Stimulated activated CD4-positive, alpha-beta T cell treated with anti-CD3 and anti-CD28 coated beads, Interleukin-4, amount 100 ng/mL, for 48 hours (primary cell): Measurements from ENCODE around the gene EIF4E2.

ENCODE experiments used
- DNase-seq, 2 donors: peaks; one replicate each; pipeline ENCODE4 v3.0.0-alpha.2; 2020; ENCODE audit warnings: low read depth in 2 of 2

The EIF4E2 gene

DNA sequence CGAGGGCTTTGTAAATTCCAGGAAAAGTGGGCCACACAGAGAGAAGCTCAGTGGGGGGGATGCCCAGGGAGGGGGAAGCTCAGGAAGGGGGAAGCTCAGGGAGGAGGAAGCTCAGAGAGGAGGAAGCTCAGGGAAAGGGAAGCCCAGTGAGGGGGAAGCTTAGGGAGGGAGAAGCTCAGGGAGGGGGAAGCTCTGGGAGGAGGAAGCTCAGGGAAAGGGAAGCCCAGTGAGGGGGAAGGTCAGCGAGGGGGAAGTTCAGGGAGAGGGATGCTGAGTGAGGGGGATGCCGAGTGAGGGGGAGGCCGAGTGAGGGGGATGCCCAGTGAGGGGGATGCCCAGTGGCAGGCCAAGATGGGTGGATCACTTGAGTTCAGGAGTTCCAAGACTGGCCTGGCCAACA is 11.8 kb upstream of the EIF4E2 start:
- DNase-seq = no peak

DNA sequence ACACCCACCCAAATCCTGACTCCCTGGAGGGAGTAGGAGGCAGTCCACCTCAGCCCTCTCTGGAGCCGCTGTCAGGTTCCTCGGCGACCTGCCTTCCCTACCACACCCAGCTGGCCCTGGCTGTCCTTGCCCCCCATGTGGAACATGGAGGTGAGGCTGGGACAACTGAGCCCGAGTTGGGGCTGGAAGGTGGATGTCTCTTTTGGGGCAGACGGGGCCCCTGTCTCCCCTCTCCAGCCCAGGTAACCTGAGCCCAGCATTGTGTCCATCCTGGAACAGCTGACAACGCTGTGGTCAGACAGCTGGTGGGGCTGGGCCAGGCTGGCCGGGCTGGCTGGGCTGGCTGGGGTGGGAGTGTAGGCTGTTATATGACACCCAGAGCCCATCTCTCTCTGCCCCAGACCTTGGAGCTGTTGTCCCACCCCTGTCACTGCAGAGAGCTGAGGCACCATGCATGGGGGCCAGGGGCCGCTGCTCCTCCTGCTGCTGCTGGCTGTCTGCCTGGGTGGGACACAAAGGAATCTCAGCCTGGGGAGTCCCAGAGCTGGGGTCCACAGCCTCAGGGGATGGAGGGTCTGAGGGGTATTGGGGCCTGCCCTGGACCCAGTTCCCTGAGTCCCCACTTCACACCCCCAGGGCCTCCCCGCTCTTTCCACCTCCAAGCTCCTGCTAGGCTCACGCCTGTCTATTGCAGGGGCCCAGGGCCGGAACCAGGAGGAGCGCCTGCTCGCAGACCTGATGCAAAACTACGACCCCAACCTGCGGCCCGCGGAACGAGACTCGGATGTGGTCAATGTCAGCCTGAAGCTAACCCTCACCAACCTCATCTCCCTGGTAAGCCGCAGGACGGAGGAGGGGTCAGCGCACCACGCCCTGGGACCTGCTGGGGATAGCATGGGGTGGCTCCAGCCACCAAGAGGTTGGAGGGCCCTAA is 10.9 kb upstream of the EIF4E2 start, which contains the start of gene CHRNG:
Gene CHRNG, plus strand, starts transcription at position 395 of the 934 bp plus-strand sequence. Its CDS starts 56 bp downstream, at position 451.
- no peak for DNase-seq

DNA sequence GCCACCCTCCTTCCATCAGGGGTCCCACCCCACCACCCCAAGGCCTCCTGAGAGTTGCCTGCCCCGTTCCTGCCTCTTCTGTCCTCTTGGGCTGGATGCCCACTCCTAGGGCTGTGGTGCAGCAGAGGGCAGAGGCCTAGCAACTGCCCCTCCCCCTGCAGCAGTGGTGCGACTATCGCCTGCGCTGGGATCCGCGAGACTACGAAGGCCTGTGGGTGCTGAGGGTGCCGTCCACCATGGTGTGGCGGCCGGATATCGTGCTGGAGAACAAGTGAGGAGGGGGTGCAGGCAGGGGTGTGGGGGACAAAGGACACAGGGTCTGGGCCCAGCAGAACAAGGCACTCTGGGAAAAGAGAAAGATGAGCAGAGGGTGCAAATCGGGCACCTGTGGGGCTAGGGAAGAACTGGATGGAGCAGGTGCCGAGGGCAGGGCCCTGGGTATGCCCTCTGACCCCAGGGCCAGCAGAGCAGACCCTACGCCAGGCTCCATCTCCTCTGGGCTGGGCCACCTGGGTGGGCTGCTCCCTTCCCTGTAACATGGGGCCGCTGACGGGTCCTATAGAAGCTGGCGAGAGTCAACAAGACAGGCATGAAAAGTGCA is 9.9 kb upstream of the EIF4E2 start:
- no peak for DNase-seq

DNA sequence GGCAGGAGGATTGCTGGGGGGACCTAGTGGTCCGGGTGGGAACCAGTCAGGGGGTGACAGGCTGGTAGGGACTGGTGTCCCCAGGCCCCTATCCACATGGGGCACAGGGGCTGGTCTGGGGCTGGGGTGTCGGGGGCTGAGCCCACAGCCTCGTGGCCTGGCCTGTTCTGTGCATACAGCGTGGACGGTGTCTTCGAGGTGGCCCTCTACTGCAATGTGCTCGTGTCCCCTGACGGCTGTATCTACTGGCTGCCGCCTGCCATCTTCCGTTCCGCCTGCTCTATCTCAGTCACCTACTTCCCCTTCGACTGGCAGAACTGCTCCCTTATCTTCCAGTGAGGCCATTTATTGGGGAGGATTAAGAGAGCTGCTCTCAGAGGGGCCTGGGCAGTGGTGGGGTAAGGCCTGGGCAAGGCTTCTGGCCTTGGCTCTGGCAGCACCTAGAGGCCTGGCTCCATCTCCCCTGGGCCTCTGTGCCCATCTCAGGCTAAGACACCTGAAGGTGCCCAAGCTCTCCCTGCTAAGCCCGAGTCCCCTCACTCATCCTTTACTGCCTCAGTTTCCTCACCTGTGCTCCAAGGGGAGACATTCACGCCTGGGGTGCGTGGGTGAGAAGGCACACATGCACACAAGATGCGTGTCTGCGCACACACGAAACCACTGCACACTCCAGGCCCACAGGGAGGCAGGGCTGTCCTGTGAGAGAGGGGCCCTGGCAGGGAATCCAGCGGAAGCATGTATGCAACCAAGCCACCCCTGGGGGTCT is 9.1 kb upstream of the EIF4E2 start:
- DNase-seq = no peak

DNA sequence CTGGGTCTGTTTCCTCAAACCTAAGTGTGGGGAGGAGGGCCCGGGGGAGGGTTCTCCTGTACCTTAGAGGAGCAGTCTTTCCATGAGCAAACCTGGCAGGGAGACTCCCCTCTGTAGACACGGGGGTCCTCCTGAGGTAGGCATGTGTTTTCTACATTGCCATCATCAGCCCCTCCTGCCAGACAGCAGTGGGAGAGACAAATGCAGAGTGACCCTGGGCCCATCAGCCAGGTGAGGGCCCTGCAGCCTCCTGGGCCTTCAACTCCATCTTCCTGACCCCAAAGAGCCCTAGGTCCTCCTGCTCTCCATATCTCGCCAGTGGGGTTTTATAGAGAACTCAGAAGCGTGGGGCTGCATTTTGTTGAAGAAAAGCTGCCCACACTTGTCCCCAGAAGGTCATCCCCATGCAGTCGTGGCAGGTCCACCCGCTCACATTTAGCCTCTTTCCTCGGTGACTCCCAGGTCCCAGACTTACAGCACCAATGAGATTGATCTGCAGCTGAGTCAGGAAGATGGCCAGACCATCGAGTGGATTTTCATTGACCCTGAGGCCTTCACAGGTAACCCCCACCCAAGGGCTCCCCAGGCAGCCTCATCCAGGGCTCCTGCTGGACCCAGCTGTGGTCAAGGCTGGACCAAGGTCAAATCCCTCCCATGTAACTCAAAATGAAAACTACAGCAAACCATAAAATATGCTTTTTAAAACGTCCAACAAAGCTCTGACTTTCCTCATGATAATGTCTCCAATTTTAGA is 8.4 kb upstream of the EIF4E2 start:
- no peak for DNase-seq

DNA sequence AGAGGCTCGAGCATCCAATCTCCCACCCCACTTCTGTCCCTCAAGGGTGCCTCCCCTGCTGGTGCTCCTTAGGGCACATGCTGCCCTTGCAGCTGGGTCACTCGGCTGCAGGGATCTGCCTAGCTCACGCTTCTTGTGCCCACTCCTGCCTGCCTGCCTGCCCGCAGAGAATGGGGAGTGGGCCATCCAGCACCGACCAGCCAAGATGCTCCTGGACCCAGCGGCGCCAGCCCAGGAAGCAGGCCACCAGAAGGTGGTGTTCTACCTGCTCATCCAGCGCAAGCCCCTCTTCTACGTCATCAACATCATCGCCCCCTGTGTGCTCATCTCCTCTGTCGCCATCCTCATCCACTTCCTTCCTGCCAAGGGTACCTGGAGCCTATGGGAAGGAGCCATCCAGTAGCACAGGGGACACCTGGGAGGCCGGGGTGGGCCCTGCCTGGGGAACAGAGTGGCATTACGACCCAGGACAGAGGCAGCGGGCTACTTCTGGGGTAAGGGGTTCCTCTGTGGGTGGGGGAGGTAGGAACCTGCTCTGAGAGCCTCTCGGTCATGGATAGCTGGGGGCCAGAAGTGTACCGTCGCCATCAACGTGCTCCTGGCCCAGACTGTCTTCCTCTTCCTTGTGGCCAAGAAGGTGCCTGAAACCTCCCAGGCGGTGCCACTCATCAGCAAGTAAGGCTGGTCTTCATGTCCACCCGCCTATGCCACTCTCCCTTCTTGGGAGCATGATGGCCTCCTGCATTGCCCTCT is 7.6 kb upstream of the EIF4E2 start:
- no peak for DNase-seq

DNA sequence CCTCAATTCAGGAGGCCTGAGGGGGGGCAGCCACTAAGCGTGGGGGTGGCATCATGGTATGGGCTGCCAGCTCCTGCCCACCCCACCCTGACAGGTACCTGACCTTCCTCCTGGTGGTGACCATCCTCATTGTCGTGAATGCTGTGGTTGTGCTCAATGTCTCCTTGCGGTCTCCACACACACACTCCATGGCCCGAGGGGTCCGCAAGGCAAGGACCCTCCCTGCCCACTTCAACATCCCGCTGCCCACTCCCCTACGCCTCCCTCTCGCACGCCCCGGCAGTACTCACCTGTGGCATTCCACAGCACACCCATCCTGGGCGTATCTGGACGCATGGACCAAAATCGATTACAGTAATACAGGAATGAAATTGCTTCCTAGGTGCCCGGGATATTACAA is 7.0 kb upstream of the EIF4E2 start:
- no peak for DNase-seq

DNA sequence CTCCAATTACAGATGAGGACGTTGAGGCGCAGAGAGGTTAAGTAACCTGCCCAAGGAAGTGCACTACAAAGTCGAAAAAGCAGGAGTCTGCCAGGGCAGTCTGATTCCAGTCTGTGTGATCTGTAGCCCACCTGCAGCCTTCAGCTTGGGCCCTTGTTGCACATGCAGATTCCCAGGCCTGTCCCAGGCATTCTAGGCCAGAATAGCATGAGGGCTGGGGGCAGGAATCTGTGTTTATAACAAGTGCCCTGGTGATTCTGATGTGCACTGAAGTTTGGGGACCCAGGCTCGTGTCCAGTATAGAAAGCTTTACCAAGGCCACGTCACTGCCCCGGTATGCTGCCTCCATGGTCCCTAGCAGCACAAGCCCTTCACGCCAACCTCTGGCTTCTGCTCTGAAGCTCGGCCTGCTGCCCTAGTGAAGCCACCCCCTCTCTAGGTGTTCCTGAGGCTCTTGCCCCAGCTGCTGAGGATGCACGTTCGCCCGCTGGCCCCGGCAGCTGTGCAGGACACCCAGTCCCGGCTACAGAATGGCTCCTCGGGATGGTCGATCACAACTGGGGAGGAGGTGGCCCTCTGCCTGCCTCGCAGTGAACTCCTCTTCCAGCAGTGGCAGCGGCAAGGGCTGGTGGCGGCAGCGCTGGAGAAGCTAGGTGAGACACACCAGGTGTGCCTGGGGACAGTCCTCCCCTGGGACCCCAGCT is 6.4 kb upstream of the EIF4E2 start:
- no peak for DNase-seq

DNA sequence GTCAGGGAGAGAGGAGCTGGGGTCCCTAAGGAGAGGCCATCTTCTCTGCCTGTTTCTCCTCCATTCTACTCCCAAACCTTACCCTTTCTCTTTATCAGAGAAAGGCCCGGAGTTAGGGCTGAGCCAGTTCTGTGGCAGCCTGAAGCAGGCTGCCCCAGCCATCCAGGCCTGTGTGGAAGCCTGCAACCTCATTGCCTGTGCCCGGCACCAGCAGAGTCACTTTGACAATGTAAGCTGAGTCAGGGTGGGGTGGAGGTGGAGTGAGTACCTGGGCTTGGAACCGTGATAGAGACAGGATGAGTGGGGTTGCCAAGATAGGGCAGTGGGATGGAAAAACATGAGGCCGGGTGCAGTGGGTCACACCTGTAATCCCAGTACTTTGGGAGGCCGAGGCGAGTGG is 5.8 kb upstream of the EIF4E2 start:
- DNase-seq = no peak

DNA sequence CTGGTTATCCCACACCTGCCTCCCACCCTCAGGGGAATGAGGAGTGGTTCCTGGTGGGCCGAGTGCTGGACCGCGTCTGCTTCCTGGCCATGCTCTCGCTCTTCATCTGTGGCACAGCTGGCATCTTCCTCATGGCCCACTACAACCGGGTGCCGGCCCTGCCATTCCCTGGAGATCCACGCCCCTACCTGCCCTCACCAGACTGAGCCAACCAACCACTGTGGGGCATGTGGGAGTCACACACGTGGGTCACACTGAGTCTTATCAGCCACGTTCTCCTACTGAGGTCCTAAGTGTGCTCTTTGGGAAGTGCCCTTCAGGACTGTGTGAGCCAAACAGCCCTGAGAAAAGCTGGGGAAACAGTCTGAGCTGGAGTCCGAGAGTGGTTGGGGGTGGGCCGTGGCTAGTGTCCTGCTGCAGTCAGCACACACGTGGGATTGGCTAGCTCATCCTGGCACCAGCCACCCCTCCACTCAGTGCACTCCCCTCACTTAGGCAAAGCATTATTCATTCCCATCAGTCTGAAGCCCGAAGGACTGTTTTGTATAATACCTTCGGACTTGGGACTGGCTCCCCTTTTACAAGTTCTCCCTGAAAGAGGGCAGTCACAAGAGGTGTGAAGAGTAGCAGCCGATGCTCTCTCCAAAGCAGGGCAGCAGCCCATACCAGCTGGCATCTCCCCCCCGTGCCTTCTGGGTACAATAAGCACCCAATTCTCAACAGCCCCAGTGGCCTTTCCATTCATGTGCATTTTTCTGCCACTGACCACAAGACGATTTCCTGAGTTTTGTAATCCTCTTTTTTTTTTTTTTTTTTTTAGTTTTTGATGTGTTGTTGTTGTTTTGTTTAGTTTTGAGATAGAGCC is 4.7 kb upstream of the EIF4E2 start:
- no peak for DNase-seq

DNA sequence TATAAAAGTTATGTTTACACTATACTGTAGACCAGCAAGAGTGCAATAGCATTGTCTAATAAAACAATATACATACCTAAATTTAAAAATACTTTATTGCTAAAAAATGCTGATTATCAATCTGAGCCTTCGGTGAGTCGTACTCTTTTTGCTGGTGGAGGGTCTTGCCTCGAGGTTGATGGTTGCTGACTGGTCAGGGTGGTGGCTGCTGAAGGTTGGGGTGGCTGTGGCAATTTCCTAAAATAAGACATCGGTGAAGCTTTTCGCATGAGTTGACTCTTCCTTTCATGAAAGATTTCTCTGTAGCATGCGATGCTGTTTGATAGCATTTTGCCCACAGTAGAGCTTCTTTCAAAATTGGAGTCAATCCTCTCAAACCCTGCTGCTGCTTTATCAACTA is 2.5 kb upstream of the EIF4E2 start:
- no peak for DNase-seq

DNA sequence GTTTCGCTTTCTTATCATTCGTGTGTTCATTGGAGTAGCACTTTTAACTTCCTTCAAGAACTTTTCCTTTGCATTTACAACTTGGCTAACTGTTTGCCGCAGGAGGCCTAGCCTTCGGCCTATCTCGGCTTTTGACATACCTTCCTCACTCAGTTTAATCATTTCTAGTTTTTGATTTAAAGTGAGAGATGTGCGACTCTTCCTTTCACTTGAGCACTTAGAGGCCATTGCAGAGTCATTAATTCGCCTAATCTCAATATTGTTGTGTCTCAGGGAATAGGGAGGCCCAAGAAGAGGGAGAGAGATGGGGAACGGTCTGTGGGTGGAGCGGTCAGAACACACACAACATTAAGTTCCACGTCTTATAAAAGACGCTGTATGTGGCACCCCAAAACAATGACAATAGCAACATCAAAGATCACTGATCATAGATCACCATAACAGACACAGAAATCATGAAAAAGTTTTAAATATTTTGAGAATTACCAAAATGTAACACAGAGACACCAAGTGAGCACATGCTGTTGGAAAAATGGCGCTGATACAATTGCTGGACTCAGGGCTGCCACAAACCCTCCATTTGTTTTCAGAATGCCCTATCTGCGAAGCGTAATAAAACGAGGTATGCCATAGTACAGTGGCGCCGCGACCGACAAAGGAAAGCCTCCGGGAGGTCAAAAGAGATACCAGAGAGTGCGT is 685 bp upstream of the EIF4E2 start:
- DNase-seq = no peak

DNA sequence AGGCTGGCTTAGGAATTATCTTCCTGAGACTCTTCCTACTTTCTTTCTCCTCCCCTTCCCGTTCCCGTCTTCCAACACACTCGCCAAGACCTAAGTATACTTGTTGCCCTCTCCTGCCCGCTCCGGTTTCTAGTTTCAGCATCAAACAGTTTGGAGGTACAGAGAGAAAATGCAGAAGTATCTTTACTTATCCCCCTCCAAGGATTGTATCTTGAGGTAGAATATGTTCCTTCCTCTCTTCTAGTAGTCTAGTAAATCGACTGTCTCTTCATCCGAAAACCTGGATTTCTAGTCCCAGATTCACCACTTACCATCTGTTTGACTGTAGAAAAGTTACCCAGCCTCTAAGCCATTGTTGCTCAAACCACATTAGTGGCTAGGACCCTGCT is 755 bp downstream of the EIF4E2 start:
- DNase-seq = no peak

DNA sequence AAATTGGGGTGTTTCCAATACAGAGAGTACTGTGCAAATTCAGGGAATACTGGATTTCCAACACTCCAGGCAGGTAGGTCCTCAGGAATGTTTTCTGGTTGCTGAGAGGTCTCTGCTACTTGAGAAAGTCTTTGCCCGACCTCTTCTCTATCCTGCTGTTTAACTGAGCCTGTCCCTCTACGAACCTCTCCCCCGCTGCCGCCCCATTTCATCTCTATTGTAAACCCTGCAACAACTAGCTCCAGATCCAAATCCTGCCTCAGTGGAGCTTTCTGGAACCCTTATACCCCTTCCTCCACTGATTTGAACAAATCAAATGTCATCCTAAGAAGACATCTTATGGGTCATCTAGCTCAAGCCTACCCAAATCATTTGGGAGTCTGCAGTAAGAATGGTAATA is 1.3 kb downstream of the EIF4E2 start:
- DNase-seq = no peak

DNA sequence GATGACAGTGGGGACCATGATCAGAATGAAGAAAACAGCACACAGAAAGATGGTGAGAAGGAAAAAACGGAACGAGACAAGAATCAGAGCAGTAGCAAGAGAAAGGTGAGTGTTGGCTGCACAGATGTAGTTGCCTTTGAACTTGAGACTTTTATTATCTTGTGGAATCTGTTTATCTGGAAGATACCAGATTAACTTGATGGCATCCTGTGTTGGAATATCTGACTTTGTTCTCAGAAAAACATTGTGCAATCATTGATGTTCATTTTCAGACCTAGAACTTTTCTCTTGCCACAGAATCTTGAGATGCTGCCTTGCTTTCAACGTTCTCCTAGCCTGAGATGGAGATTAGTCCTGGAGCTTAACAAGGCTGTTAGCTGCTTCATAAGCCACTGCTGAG is 5.9 kb downstream of the EIF4E2 start:
- no peak for DNase-seq

DNA sequence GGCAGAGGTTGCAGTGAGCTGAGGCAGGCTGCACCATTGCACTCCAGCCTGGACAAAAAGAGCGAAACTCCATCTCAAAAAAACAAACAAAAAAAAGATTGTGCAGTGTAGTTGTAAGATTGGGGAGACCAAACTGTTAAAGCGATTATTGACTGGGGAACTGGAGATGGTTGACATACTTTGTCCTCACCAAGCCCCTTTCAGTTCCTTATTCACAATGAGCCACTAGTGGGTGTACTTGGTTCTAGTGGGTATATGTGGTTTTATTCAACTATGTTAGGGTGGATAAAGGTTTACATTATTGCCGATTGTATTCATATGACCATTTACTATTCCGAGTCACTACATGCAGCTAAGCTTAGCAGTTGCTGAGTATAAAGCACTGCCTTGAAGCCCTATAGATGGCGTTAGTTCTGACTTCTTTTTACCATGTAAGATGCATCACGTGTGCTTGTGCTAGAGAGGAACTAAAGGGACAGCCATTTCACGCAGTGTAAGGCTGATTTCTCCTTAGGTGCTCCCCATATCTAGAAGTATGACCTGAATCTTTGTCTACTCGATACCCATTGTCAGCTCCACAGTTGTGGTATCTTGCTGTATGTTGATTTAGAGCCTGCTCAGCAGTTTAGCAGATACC is 12.1 kb downstream of the EIF4E2 start:
- no peak for DNase-seq

DNA sequence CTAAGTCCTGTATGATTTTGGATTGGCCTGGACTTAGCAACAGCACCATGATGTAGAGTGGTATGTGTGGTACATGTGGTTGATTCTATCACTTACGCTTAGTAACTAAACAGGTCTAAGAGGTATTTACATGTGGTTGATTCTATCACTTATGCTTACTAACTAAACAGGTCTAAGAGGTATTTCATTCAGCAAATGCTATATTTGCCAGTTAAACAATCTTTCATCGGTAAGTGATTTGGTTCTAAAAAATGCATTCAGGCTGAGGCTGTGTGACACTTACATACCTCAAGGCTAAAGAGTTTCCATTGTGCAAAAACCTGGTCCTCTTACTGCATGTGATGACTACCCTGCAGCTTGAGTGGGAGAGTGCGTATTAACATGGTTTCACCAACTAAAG is 13.1 kb downstream of the EIF4E2 start:
- no peak for DNase-seq

DNA sequence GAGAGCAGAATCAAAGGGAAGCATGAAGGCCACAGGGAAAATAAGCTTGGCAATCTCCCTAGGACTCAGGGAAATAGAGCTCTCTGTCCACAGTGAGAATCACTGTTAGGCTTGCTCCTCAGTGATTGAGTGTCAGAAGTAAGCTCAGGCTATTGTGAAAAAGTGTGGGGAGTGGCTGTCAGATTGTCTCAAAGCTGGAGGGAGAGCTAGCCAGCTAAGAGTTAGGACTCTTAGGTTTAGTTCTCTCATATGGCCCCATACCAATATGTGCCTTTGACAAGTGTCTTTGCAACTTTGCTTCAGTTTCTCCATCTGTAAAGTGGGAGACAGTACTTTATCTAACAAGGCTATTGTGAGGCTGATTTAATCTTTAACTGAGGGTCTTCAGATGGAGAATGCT is 17.2 kb downstream of the EIF4E2 start:
- DNase-seq = no peak
